Bronchial epithelial cell (primary cell): ENCODE results near the gene ASMT. TPM values are rescaled to one million over a fixed set of nuclear protein-coding genes. Genes with fewer than 3 reads are reported as not detected.

ENCODE experiments used
- DNase-seq: peaks from one replicate; pipeline ENCODE4 v3.0.0-alpha.2; 2010; ENCODE audit warnings: low read depth
- FAIRE-seq: peaks from 2 replicates; lab custom pipeline; 2011; peaks lifted over from hg19 to GRCh38; lab: Jason Lieb, UNC
- H3K27me3 ChIP-seq: 2 replicates; pipeline ENCODE4 v1.5.1; 2011; ENCODE audit warnings: low read length; ENCODE audit not compliant: control insufficient read depth, insufficient read depth
- H3K36me3 ChIP-seq: 2 replicates; pipeline ENCODE4 v1.5.1; 2011; ENCODE audit warnings: low read length; ENCODE audit not compliant: control insufficient read depth, insufficient read depth
- H3K4me3 ChIP-seq: 2 replicates; pipeline ENCODE4 v1.5.1; 2011; ENCODE audit warnings: mild to moderate bottlenecking, low read depth, low read length, control low read depth
- total RNA-seq: library from RNA; depleted of rRNA; stranded (reverse); fragments of >200 nt; gene quantifications from 2 replicates; pipeline ENCODE4 v1.2.1, GENCODE V29; 2014
- TF ChIP-seq, protein P1 (sequence below): IDR thresholded peaks from 2 replicates; pipeline ENCODE4 v1.5.1; 2011; ENCODE audit warnings: mild to moderate bottlenecking, moderate library complexity, low read length, control low read depth, inconsistent platforms; ENCODE audit not compliant: insufficient read depth, severe bottlenecking

Gene ASMT
- total RNA-seq, 1 donor from 2014 or later, result under 0.01 TPM

DNA sequence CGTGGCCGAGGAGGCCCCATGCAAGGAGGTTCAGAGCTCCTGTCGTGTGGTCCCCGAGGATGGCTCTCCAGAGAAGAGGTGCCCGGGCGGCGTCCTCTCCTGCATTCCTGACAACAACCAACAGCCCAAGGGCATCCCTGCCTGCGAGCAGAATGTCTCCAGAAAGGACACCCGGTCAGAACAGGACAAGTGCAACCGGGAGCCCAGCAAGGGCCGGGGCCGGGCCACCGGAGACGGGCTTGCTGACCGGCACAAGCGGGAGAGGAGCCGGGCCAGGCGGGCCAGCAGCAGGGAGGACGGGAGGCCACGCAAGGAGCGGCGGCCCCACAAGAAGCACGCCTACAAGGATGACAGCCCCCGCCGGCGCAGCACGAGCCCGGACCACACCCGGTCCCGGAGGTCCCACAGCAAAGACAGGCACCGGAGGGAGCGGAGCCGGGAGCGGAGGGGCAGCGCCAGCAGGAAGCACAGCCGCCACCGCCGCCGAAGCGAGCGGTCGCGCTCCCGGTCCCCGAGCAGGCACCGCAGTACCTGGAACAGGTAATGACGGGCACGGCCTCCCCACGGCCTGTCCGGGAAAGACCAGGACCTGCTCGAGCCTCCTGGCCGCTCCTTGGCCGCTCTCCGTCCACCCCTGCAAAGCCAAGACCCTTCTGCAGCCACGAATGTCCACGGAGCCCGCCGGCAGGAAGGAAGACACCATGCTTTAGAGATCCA is 13.7 kb upstream of the ASMT start:
- Histone ChIP-seq H3K27me3 (no peaks in the 10 kb centered on the region), H3K36me3 (peaks cover 31% of the 10 kb centered on the region), H3K4me3 (no peak overlapping the region)
- TF ChIP-seq, protein P1, sequence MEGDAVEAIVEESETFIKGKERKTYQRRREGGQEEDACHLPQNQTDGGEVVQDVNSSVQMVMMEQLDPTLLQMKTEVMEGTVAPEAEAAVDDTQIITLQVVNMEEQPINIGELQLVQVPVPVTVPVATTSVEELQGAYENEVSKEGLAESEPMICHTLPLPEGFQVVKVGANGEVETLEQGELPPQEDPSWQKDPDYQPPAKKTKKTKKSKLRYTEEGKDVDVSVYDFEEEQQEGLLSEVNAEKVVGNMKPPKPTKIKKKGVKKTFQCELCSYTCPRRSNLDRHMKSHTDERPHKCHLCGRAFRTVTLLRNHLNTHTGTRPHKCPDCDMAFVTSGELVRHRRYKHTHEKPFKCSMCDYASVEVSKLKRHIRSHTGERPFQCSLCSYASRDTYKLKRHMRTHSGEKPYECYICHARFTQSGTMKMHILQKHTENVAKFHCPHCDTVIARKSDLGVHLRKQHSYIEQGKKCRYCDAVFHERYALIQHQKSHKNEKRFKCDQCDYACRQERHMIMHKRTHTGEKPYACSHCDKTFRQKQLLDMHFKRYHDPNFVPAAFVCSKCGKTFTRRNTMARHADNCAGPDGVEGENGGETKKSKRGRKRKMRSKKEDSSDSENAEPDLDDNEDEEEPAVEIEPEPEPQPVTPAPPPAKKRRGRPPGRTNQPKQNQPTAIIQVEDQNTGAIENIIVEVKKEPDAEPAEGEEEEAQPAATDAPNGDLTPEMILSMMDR, result no peak
- FAIRE-seq (no peak), DNase-seq (no peak)

DNA sequence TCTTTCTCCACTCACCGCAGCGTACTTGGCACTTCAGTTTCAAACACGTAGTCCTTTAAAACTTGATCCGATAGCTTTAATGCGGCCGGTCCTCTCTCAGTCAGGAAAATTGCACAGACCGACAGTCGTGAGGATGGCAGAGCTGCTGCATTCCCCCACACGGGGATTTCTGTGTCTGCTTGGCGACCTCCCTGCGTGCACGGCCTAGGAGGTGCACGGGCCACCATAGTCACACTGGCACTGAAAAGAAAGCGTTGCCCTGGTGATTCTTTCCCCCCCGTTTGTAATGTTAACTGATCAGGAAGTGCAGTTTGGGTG is 13.1 kb upstream of the ASMT start:
- FAIRE-seq, result no peak
- Histone ChIP-seq H3K36me3 (peaks cover 31% of the 10 kb centered on the region), H3K27me3 (no peaks in the 10 kb centered on the region), H3K4me3 (no peak overlapping the region)
- TF ChIP-seq, protein P1, result no peak
- no peak for DNase-seq

DNA sequence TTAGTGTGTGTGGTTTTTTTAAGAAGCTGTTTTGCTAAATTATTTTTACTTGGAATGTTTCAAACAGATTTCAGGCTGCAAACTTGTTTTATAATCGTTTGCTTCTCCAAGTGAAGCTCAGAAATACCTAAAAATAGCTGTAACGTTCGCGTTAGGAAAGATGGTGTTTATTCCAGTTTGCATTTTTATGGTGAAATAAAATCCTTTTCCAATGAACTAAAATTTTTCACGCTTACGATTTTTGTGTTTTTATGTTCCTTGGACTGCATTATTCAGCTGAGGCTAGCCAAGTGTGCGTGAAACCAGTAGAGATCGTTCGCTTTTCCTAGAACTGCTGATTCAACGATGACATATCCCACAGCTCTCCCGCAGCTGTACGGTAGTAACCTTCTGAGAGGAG is 12.6 kb upstream of the ASMT start:
- DNase-seq, result no peak
- Histone ChIP-seq H3K4me3 (no peak overlapping the region), H3K27me3 (no peaks in the 10 kb centered on the region), H3K36me3 (peaks cover 28% of the 10 kb centered on the region)
- TF ChIP-seq, protein P1, result no peak
- FAIRE-seq, result no peak

DNA sequence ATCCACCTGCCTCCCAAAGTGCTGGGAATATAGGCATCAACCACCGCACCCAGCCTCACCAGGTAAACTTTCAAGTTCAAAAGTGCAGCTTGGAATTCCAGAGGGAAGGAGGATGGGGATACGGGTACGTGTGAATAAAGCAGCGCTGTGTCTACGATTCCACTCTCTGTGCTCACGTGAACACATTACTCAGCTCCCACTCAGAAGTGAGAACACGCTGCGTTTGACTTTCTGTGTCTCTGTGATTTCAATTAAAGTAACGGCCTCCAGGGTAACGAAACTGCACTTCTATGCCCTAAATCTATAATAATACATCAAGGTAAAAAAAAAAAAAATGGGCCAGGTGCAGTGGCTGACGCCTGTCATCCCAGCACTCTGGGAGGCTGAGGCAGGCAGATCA is 8.4 kb upstream of the ASMT start:
- TF ChIP-seq, protein P1, result no peak
- Histone ChIP-seq H3K4me3 (no peak overlapping the region), H3K27me3 (no peaks in the 10 kb centered on the region), H3K36me3 (peaks cover 8% of the 10 kb centered on the region)
- DNase-seq (no peak), FAIRE-seq (no peak)

DNA sequence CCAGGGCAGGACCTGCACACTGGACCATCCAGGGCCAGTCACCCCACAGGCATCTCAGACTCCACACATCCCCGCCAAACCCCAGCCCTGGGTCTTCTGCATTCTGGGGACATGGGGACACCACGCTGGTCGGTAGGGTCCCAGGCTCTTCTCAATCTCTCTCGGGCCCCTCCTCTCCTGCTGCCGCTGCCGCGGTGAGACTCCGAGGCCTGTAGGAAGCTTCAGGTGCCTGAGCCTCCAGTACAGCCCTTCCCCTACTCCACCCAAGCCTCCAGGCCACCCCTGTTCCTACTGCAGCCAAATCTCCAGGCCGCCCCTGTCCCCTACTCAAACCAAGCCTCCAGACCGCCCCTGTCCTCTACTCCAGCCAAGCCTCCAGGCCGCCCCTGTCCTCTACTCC is 5.5 kb upstream of the ASMT start:
- H3K27me3 ChIP-seq, result no peaks in the 10 kb centered on the region
- DNase-seq (no peak), FAIRE-seq (no peak)
- H3K4me3 ChIP-seq, result no peak overlapping the region
- TF ChIP-seq, protein P1, result no peak
- H3K36me3 ChIP-seq, result no peaks in the 10 kb centered on the region

DNA sequence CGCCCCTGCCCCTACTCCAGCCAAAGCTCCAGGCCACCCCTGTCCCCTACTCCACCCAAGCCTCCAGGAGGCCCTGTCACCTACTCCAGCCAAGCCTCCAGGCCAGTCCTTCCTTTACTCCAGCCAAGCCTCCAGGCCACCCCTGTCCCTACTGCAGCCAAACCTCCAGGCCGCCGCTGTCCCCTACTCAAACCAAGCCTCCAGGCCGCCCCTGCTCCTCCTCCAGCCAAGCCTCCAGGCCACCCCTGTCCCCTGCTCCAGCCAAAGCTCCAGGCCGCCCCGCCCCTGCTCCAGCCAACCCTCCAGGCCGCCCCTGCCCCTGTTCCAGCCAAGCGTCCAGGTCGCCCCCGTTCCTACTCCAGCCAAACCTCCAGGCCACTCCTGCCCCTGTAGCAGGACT is 5.1 kb upstream of the ASMT start:
- DNase-seq, result no peak
- Histone ChIP-seq H3K4me3 (no peak overlapping the region), H3K36me3 (no peaks in the 10 kb centered on the region), H3K27me3 (no peaks in the 10 kb centered on the region)
- FAIRE-seq, result no peak
- TF ChIP-seq, protein P1, result no peak
